PC-3 (cell line): ENCODE results near the gene DGKZ. TPM values are rescaled to one million over a fixed set of nuclear protein-coding genes. Genes with fewer than 3 reads are reported as not detected.

Experiments used
- ATAC-seq: fragments of 200-7000 bp; cut with Tn5 transposase; 2 replicates; pipeline ENCODE4 v1.9.1; 2020; ENCODE audit warnings: mild to moderate bottlenecking, moderate library complexity
- BruUV-seq: library from RNA; stranded (reverse); fragments of 400-500 nt; replicated peaks from 2 replicates; lab custom pipeline; 2021; lab: Mats Ljungman, UMichigan
- CTCF ChIA-PET: fragments of 300-600 bp; sonication (Branson Sonifier 250); formaldehyde crosslinking; loops from one replicate; lab custom pipeline; 2022; ENCODE audit warnings: antibody characterized with exemption; lab: Charles Lee
- POLR2A ChIA-PET: fragments of 300-600 bp; sonication (Branson Sonifier 250); formaldehyde crosslinking; loops from one replicate; lab custom pipeline; 2022; ENCODE audit warnings: antibody characterized with exemption; ENCODE audit not compliant: unreplicated experiment; lab: Charles Lee
- DNase-seq: peaks from one replicate; pipeline ENCODE4 v3.0.0-alpha.2; 2015
- H2AFZ ChIP-seq: fragments of 300-600 bp; sonication (generic); 2 replicates; pipeline ENCODE4 v1.6.0; 2016; ENCODE audit warnings: antibody characterized with exemption, low read length
- H3F3A ChIP-seq: fragments of 300-600 bp; sonication (generic); one replicate; pipeline ENCODE4 v1.6.0; 2017; ENCODE audit warnings: antibody characterized with exemption, low read length, control low read depth, mild to moderate bottlenecking; ENCODE audit not compliant: unreplicated experiment
- H3K27ac ChIP-seq: fragments of 300-600 bp; sonication (generic); 2 replicates; pipeline ENCODE4 v1.5.1; 2016; ENCODE audit warnings: mild to moderate bottlenecking, low read length
- H3K27me3 ChIP-seq: fragments of 300-600 bp; sonication (generic); 2 replicates; pipeline ENCODE4 v1.6.1; 2016; ENCODE audit warnings: low read length, mixed read lengths
- H3K36me3 ChIP-seq: fragments of 300-600 bp; sonication (generic); 2 replicates; pipeline ENCODE4 v1.6.1; 2016; ENCODE audit warnings: low read depth, mixed run types, low read length, mixed read lengths
- H3K4me1 ChIP-seq: fragments of 300-600 bp; sonication (generic); 2 replicates; pipeline ENCODE4 v1.5.1; 2016; ENCODE audit warnings: low read length; ENCODE audit not compliant: insufficient read depth
- H3K4me2 ChIP-seq: fragments of 300-600 bp; sonication (generic); 2 replicates; pipeline ENCODE4 v1.6.0; 2016; ENCODE audit warnings: low read length
- H3K4me3 ChIP-seq: fragments of 300-600 bp; sonication (generic); 2 replicates; pipeline ENCODE4 v1.5.1; 2016; ENCODE audit warnings: mild to moderate bottlenecking, low read length, mixed read lengths
- H3K79me2 ChIP-seq: fragments of 300-600 bp; sonication (generic); 2 replicates; pipeline ENCODE4 v1.6.1; 2017; ENCODE audit warnings: low read length, mixed read lengths
- H3K9ac ChIP-seq: fragments of 300-600 bp; sonication (generic); 2 replicates; pipeline ENCODE4 v1.6.0; 2016; ENCODE audit warnings: mild to moderate bottlenecking, low read length
- H3K9me2 ChIP-seq: fragments of 300-600 bp; sonication (generic); replicated peaks from 2 replicates; pipeline ENCODE4 v1.6.1; 2016; ENCODE audit warnings: mixed run types, low read length, mixed read lengths
- H3K9me3 ChIP-seq: fragments of 300-600 bp; sonication (generic); 2 replicates; pipeline ENCODE4 v1.6.1; 2016; ENCODE audit warnings: low read length, mixed read lengths
- H4K20me1 ChIP-seq: fragments of 300-600 bp; sonication (generic); 2 replicates; pipeline ENCODE4 v1.6.1; 2016; ENCODE audit warnings: low read length, mixed read lengths
- EZH2 ChIP-seq: fragments of 300-600 bp; sonication (generic); IDR thresholded peaks from one replicate; pipeline ENCODE4 v1.6.1; 2017; ENCODE audit warnings: antibody characterized with exemption, mild to moderate bottlenecking, low read length; ENCODE audit not compliant: unreplicated experiment
- EZH2phosphoT487 ChIP-seq: fragments of 300-600 bp; sonication (generic); IDR thresholded peaks from 2 replicates; pipeline ENCODE4 v1.6.1; 2018; ENCODE audit warnings: mild to moderate bottlenecking, antibody characterized with exemption, low read length, borderline replicate concordance
- intact Hi-C: fragments of 100-400 bp; cut with micrococcal nuclease; formaldehyde crosslinking; loops from 2 replicates; pipeline ENCODE4 v1.9.0; 2023
- total RNA-seq: library from RNA; depleted of rRNA; stranded (reverse); fragments of >200 nt; gene quantifications from 2 replicates; pipeline ENCODE4 v1.2.3, GENCODE V29; 2014
- TF ChIP-seq, protein P1 (sequence below): fragments of 300-600 bp; sonication (generic); conservative IDR thresholded peaks from 2 replicates; pipeline ENCODE4 v1.5.1; 2017; ENCODE audit warnings: antibody characterized with exemption, low read depth, mild to moderate bottlenecking, low read length

The DGKZ gene
- total RNA-seq, 1 experiment from 2014 or later, result 70.2 TPM

DNA sequence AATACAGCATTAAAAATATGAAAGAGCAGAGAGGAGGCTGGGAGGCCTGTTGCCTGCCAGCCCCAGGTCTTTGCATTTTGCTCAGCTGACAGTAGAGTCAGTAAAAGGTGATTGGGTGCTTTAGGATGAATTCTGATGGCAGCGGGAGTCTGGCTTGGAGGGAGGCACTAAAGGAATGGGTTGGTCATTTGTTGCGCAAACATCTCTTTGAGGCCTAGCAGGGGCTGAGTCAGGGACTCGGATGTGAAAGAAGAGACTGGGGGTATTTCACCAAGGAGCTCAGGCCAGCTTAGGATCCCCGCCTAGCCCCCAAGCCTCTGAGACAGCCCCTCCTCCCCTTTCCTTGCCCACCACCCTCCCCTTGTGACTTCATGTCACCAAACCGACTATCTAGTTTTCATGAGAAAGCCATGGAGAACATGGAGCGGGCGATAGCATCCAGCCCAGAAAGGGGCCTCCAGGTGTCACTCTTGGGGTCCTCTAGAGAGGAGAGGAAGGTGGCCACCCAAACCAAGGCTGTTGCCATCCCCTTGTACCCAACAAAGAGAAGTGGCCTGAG lies 9.7 kb downstream of the DGKZ start:
- peaks cover under 1% of the 10 kb centered on the region; the same call in 1 of the 2 replicates for H3K4me1 ChIP-seq
- H3F3A ChIP-seq, result no peaks in the 10 kb centered on the region
- TF ChIP-seq EZH2phosphoT487 (no peak), EZH2 (no peak)
- TF ChIP-seq, protein P1, sequence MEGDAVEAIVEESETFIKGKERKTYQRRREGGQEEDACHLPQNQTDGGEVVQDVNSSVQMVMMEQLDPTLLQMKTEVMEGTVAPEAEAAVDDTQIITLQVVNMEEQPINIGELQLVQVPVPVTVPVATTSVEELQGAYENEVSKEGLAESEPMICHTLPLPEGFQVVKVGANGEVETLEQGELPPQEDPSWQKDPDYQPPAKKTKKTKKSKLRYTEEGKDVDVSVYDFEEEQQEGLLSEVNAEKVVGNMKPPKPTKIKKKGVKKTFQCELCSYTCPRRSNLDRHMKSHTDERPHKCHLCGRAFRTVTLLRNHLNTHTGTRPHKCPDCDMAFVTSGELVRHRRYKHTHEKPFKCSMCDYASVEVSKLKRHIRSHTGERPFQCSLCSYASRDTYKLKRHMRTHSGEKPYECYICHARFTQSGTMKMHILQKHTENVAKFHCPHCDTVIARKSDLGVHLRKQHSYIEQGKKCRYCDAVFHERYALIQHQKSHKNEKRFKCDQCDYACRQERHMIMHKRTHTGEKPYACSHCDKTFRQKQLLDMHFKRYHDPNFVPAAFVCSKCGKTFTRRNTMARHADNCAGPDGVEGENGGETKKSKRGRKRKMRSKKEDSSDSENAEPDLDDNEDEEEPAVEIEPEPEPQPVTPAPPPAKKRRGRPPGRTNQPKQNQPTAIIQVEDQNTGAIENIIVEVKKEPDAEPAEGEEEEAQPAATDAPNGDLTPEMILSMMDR, result no peak
- H3K79me2 ChIP-seq, result peaks cover 54% of the 10 kb centered on the region
- DNase-seq (no peak), ATAC-seq (no peak)
- H3K27ac ChIP-seq, result no peak overlapping the region
- H4K20me1 ChIP-seq, result no peaks in the 10 kb centered on the region
- H3K4me2 ChIP-seq, result no peak overlapping the region
- H3K36me3 ChIP-seq, result no peaks in the 10 kb centered on the region; the same call in 1 of the 2 replicates
- H3K9ac ChIP-seq, result no peak overlapping the region
- H3K9me2 ChIP-seq, result no peaks in the 10 kb centered on the region
- no peaks in the 10 kb centered on the region for H3K27me3 ChIP-seq
- intact Hi-C loops, result no loop called here
- ChIA-PET CTCF (no interaction called here), POLR2A (no interaction called here)
- no TSS peak for BruUV-seq
- no peak overlapping the region for H2AFZ ChIP-seq
- H3K4me3 ChIP-seq, result no peak overlapping the region
- H3K9me3 ChIP-seq, result no peaks in the 10 kb centered on the region

- no peak overlapping the region for H3K27ac ChIP-seq
- POLR2A ChIA-PET, result no interaction called here
Measured at GRCh38 chr11:46357483-46357936, 10.2 kb downstream of the DGKZ start.

GRCh38 chr11:46359953-46360352 lies 12.7 kb downstream of the DGKZ start:
- Histone ChIP-seq H3F3A (no peaks in the 10 kb centered on the region), H3K4me3 (no peak overlapping the region), H2AFZ (no peak overlapping the region), H3K9me3 (no peaks in the 10 kb centered on the region), H3K9ac (no peak overlapping the region), H3K79me2 (peaks cover 38% of the 10 kb centered on the region), H3K27ac (no peak overlapping the region), H3K36me3 (no peaks in the 10 kb centered on the region), H4K20me1 (no peaks in the 10 kb centered on the region), H3K4me2 (no peak overlapping the region), H3K4me1 (peaks cover 26% of the 10 kb centered on the region), H3K27me3 (no peaks in the 10 kb centered on the region), H3K9me2 (no peaks in the 10 kb centered on the region)
- no TSS peak for BruUV-seq
- POLR2A ChIA-PET, result interaction anchor here (0.6 kb wide), 1 partner anchor 116 kb away, joined by 8 read pairs; no protein-coding TSS in a partner anchor
- DNase-seq, result no peak
- TF ChIP-seq, protein P1, result no peak
- no peak for TF ChIP-seq EZH2
- CTCF ChIA-PET, result no interaction called here
- ATAC-seq, result no peak
- intact Hi-C loops, result no loop called here

More at GRCh38 chr11:46357483-46357936, 10.2 kb downstream of the DGKZ start:
- CTCF ChIA-PET, result no interaction called here
- BruUV-seq, result no TSS peak
- no peak overlapping the region for H3K4me2 ChIP-seq
- ATAC-seq, result no peak
- no peak overlapping the region for H3K4me3 ChIP-seq
- H3K4me1 ChIP-seq, result peaks cover 6% of the 10 kb centered on the region
- H3K9ac ChIP-seq, result no peak overlapping the region
- no peaks in the 10 kb centered on the region for H3F3A ChIP-seq
- no peaks in the 10 kb centered on the region for H4K20me1 ChIP-seq
- no peaks in the 10 kb centered on the region for H3K9me3 ChIP-seq
- peaks cover 49% of the 10 kb centered on the region for H3K79me2 ChIP-seq
- no peaks in the 10 kb centered on the region for H3K36me3 ChIP-seq
- DNase-seq, result no peak
- intact Hi-C loops, result no loop called here
- TF ChIP-seq, protein P1, result no peak
- TF ChIP-seq EZH2phosphoT487 (no peak), EZH2 (no peak)
- no peaks in the 10 kb centered on the region for H3K27me3 ChIP-seq
- H3K9me2 ChIP-seq, result no peaks in the 10 kb centered on the region
- H2AFZ ChIP-seq, result no peak overlapping the region
